ENCODE data around the gene IFI6. TPM values are rescaled to one million over a fixed set of nuclear protein-coding genes. Genes with fewer than 3 reads are reported as not detected.

The IFI6 gene
- total RNA-seq, 2 experiments from 2014 or later: 461 to 1,077 TPM

DNA sequence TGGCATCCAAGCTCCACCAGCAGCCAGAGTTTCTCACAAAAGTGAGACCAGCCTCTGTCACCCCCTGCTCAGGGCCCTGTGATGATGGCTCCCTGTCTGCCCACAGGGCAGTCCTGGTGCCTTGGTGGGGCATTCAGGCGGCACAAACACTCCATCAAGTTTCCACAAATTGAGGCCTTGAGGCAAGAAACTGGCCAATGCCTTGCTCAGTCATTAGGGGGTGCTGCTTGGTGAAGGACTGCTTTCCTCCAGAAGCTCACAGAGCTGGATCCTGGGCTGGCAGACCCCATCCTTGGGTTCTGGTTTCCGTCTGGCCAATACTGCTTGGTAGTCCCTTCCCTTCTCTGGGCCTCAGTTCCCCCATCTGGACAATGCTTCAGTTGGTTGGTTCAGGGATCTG is 55.6 kb downstream of the IFI6 start:
- no peaks in the 10 kb centered on the region for H3K9me3 Mint-ChIP-seq (ENCODE audit: low read depth)
- ATAC-seq (no peak), DNase-seq (no peak)
- H3K4me1 Mint-ChIP-seq: peaks cover 40% of the 10 kb centered on the region
- CTCF ChIA-PET: interaction anchor here (0.8 to 23.8 kb wide), 11 partner anchors 8 to 320 kb away, joined by 3 to 536 read pairs (median 5); partner anchors contain the start of genes AHDC1 and IFI6
- H3K27ac Mint-ChIP-seq: no peak overlapping the region
- H3K4me3 Mint-ChIP-seq: no peak overlapping the region
- H3K36me3 Mint-ChIP-seq: no peaks in the 10 kb centered on the region
- no peaks in the 10 kb centered on the region for H3K27me3 Mint-ChIP-seq

Other genes with a start within 250 kb of the IFI6 start
- 100 to 1,000 TPM; 113 to 117 TPM for gene WASF2, start 182.0 kb downstream of the IFI6 start, total RNA-seq
- gene AHDC1, start 68.0 kb downstream of the IFI6 start, total RNA-seq: 10 to 100 TPM; 15.8 to 18.5 TPM
- gene FGR, start 37.0 kb downstream of the IFI6 start, total RNA-seq: 1 to 10 TPM in 1 of 2 experiments, under 1 TPM in 1; 0.30 to 1.8 TPM
- gene FAM76A, start 53.8 kb upstream of the IFI6 start, total RNA-seq: 10 to 100 TPM; 11.8 to 13.2 TPM
- 10 to 100 TPM; 20.4 to 29.5 TPM for gene STX12, start 101.0 kb upstream of the IFI6 start, total RNA-seq
- 10 to 100 TPM; 57.4 to 68.7 TPM for gene PPP1R8, start 158.6 kb upstream of the IFI6 start, total RNA-seq
- gene THEMIS2, start 200.4 kb upstream of the IFI6 start, total RNA-seq: 10 to 100 TPM; 23.4 to 30.7 TPM
- gene RPA2, start 242.4 kb upstream of the IFI6 start, total RNA-seq: 10 to 100 TPM; 63.0 to 72.1 TPM